Loucy (cell line): ENCODE measurements around the gene SIX3.
A peak's percentile ranks its signal among the peaks of the same experiment; 100 is the strongest.

ENCODE experiments used
- H2AFZ ChIP-seq: fragments of 200-600 bp; sonication (generic); 2 replicates; pipeline ENCODE4 v1.6.0; 2016; ENCODE audit warnings: antibody characterized with exemption, mild to moderate bottlenecking, low read length, moderate library complexity
- H3F3A ChIP-seq: fragments of 200-600 bp; 2 replicates; pipeline ENCODE4 v1.6.0; 2016; ENCODE audit warnings: antibody characterized with exemption, low read depth, mild to moderate bottlenecking
- H3K27me3 ChIP-seq: fragments of 200-600 bp; sonication (generic); 2 replicates; pipeline ENCODE4 v1.6.1; 2014; ENCODE audit warnings: low read length, mild to moderate bottlenecking; ENCODE audit not compliant: insufficient read depth, poor library complexity, severe bottlenecking
- H3K36me3 ChIP-seq: fragments of 200-600 bp; sonication (generic); 2 replicates; pipeline ENCODE4 v1.6.1; 2016; ENCODE audit warnings: low read length; ENCODE audit not compliant: insufficient read depth
- H3K4me1 ChIP-seq: fragments of 200-600 bp; sonication (generic); 2 replicates; pipeline ENCODE4 v1.5.1; 2014; ENCODE audit warnings: low read length, mild to moderate bottlenecking; ENCODE audit not compliant: insufficient read depth, poor library complexity, severe bottlenecking
- H3K4me2 ChIP-seq: fragments of 200-600 bp; sonication (generic); 2 replicates; pipeline ENCODE4 v1.6.0; 2014; ENCODE audit warnings: antibody characterized with exemption, low read length, low read depth, mild to moderate bottlenecking; ENCODE audit not compliant: poor library complexity, severe bottlenecking
- H3K4me3 ChIP-seq: fragments of 200-600 bp; sonication (generic); 2 replicates; pipeline ENCODE4 v1.5.1; 2014; ENCODE audit warnings: low read length, mild to moderate bottlenecking, mixed read lengths; ENCODE audit not compliant: poor library complexity, severe bottlenecking
- H3K79me2 ChIP-seq: fragments of 200-600 bp; sonication (generic); 2 replicates; pipeline ENCODE4 v1.6.1; 2014; ENCODE audit warnings: low read length; ENCODE audit not compliant: insufficient read depth
- H3K9ac ChIP-seq: fragments of 200-600 bp; sonication (generic); 2 replicates; pipeline ENCODE4 v1.6.0; 2014; ENCODE audit warnings: mild to moderate bottlenecking, low read depth, low read length, moderate library complexity; ENCODE audit not compliant: poor library complexity, severe bottlenecking
- H3K9me2 ChIP-seq: fragments of 200-600 bp; sonication (generic); replicated peaks from 2 replicates; pipeline ENCODE4 v1.6.1; 2016; ENCODE audit warnings: low read depth, low read length, mixed read lengths
- H3K9me3 ChIP-seq: fragments of 200-600 bp; sonication (generic); 2 replicates; pipeline ENCODE4 v1.6.1; 2014; ENCODE audit warnings: mild to moderate bottlenecking, antibody characterized with exemption, low read length, low read depth; ENCODE audit not compliant: insufficient read depth
- H4K20me1 ChIP-seq: fragments of 200-600 bp; sonication (generic); 2 replicates; pipeline ENCODE4 v1.6.0; 2014; ENCODE audit warnings: antibody characterized with exemption, low read length, mild to moderate bottlenecking; ENCODE audit not compliant: insufficient read depth, poor library complexity, severe bottlenecking
- EZH2phosphoT487 ChIP-seq: fragments of 200-600 bp; IDR thresholded peaks from 2 replicates; pipeline ENCODE4 v1.6.1; 2018; ENCODE audit warnings: antibody characterized with exemption, mild to moderate bottlenecking, moderate library complexity, borderline replicate concordance
- TF ChIP-seq, protein P1 (sequence below): fragments of 200-600 bp; sonication (generic); conservative IDR thresholded peaks from 2 replicates; pipeline ENCODE4 v1.5.1; 2014; ENCODE audit warnings: mild to moderate bottlenecking, antibody characterized with exemption, low read length

Gene SIX3

DNA sequence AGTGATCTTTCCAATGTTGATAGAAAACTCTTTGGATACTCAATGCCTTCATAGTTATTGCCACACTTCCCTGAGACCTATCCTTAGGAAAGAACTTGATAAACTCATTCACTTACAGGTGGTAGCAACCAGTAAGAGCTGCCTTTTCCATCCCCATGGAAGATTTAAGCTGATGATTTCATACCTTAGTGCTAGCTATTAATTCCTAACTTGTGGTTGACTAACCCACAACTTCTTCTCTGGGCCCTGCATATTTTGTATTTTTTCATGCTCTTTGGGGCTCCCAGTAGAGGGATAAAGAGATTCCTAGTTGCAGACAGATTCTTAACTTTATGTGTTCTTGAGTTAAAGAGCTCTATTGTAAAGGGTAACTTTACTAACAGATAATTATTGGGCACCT, 25.2 kb upstream of the SIX3 start:
- Histone ChIP-seq H3F3A (no peaks in the 10 kb centered on the region), H4K20me1 (no peaks in the 10 kb centered on the region)
- TF ChIP-seq, protein P1, sequence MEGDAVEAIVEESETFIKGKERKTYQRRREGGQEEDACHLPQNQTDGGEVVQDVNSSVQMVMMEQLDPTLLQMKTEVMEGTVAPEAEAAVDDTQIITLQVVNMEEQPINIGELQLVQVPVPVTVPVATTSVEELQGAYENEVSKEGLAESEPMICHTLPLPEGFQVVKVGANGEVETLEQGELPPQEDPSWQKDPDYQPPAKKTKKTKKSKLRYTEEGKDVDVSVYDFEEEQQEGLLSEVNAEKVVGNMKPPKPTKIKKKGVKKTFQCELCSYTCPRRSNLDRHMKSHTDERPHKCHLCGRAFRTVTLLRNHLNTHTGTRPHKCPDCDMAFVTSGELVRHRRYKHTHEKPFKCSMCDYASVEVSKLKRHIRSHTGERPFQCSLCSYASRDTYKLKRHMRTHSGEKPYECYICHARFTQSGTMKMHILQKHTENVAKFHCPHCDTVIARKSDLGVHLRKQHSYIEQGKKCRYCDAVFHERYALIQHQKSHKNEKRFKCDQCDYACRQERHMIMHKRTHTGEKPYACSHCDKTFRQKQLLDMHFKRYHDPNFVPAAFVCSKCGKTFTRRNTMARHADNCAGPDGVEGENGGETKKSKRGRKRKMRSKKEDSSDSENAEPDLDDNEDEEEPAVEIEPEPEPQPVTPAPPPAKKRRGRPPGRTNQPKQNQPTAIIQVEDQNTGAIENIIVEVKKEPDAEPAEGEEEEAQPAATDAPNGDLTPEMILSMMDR = no peak

DNA sequence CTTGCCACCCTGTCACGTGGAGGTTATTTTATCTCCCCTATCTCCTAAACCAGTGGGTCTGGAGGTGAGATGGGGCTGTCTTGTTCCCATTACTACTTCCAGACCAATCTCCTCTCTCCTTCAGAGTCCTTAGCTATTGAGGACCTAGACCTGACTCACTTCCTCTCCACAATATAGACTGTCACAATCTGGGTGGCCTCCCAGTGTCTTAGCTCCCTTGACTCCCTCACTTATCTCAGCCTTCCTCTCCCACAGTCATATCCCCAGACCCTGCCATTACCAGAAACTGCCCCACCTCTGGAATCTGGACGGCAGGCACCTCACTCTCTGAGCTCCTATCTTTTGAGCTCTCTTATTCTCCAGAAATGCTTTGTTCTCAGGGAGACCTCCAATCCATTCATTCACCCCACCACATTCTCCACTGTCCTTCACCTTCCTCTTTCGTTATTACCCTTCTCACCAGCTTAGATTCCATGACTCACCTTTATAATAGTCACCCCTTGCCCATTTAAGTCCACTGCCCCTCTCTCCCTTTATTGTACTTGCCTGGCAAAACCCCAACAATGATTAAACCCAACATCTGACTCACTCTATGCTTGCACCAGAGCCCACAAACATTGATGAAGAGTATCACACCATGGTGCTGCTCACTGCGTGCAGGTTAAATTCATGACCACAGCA, 23.3 kb upstream of the SIX3 start:
- Histone ChIP-seq H3K9ac (no peak overlapping the region), H3K36me3 (no peaks in the 10 kb centered on the region), H4K20me1 (no peaks in the 10 kb centered on the region), H3K27me3 (peaks cover 6% of the 10 kb centered on the region), H2AFZ (no peak overlapping the region), H3F3A (no peaks in the 10 kb centered on the region), H3K4me1 (no peaks in the 10 kb centered on the region), H3K4me3 (no peak overlapping the region), H3K9me3 (no peaks in the 10 kb centered on the region), H3K79me2 (no peaks in the 10 kb centered on the region), H3K9me2 (no peaks in the 10 kb centered on the region), H3K4me2 (no peak overlapping the region)
- no peak for TF ChIP-seq EZH2phosphoT487
- TF ChIP-seq, protein P1 = no peak

More for the DNA sequence above, 25.2 kb upstream of the SIX3 start:
- Histone ChIP-seq H3K79me2 (no peaks in the 10 kb centered on the region), H3K4me2 (no peak overlapping the region), H3K9me3 (no peaks in the 10 kb centered on the region), H2AFZ (no peak overlapping the region), H3K4me1 (no peaks in the 10 kb centered on the region), H3K9ac (no peak overlapping the region), H3K36me3 (no peaks in the 10 kb centered on the region), H3K27me3 (no peaks in the 10 kb centered on the region), H3K9me2 (no peaks in the 10 kb centered on the region), H3K4me3 (no peak overlapping the region)

- Histone ChIP-seq H3K9me3 (no peaks in the 10 kb centered on the region), H3K4me1 (no peaks in the 10 kb centered on the region), H3F3A (no peaks in the 10 kb centered on the region), H2AFZ (no peak overlapping the region), H3K27me3 (peaks cover 27% of the 10 kb centered on the region), H3K79me2 (no peaks in the 10 kb centered on the region), H3K4me2 (no peak overlapping the region), H3K9me2 (no peaks in the 10 kb centered on the region), H4K20me1 (no peaks in the 10 kb centered on the region), H3K4me3 (no peak overlapping the region), H3K36me3 (no peaks in the 10 kb centered on the region), H3K9ac (no peak overlapping the region)
- TF ChIP-seq, protein P1 = peak; percentile 36; the same call in 1 of the 2 replicates
- no peak for TF ChIP-seq EZH2phosphoT487
Measured at GRCh38 chr2:44920751-44921150, 20.8 kb upstream of the SIX3 start.
